GM23338 (cell line): ENCODE measurements around the gene TMEM33. TPM values are rescaled to one million over a fixed set of nuclear protein-coding genes. Genes with fewer than 3 reads are reported as not detected.

Experiments
- ATAC-seq: fragments of 200-7000 bp; cut with Tn5 transposase; 3 replicates; pipeline ENCODE4 v1.9.1; 2020
- DNase-seq: peaks from one replicate; pipeline ENCODE4 v3.0.0-alpha.2; 2015; ENCODE audit warnings: low spot score
- H2AFZ ChIP-seq: fragments of 200-600 bp; sonication (generic); 2 replicates; pipeline ENCODE4 v1.8.0; 2016; ENCODE audit warnings: antibody characterized with exemption, mild to moderate bottlenecking, moderate library complexity
- H3F3A ChIP-seq: fragments of 200-600 bp; sonication (generic); replicated peaks from 2 replicates; pipeline ENCODE4 v1.8.0; 2017; ENCODE audit warnings: antibody characterized with exemption, mixed run types, low read depth
- H3K27ac ChIP-seq: fragments of 200-600 bp; sonication (generic); 2 replicates; pipeline ENCODE4 v1.6.1; 2016; ENCODE audit warnings: low read depth
- H3K27me3 ChIP-seq: fragments of 200-600 bp; sonication (generic); 2 replicates; pipeline ENCODE4 v1.8.0; 2016; ENCODE audit warnings: mild to moderate bottlenecking, mixed run types, moderate library complexity; ENCODE audit not compliant: insufficient read depth
- H3K36me3 ChIP-seq: fragments of 200-600 bp; sonication (generic); 2 replicates; pipeline ENCODE4 v1.8.0; 2016; ENCODE audit warnings: mild to moderate bottlenecking; ENCODE audit not compliant: insufficient read depth
- H3K4me1 ChIP-seq: fragments of 200-600 bp; sonication (generic); 2 replicates; pipeline ENCODE4 v1.8.0; 2016; ENCODE audit warnings: mild to moderate bottlenecking, moderate library complexity; ENCODE audit not compliant: insufficient read depth
- H3K4me2 ChIP-seq: fragments of 200-600 bp; sonication (generic); 2 replicates; pipeline ENCODE4 v1.7.1; 2017; ENCODE audit warnings: mixed run types
- H3K4me3 ChIP-seq: fragments of 200-600 bp; sonication (generic); 2 replicates; pipeline ENCODE4 v1.6.1; 2016; ENCODE audit warnings: mixed run types
- H3K79me2 ChIP-seq: fragments of 200-600 bp; sonication (generic); replicated peaks from 2 replicates; pipeline ENCODE4 v1.8.0; 2017; ENCODE audit warnings: mild to moderate bottlenecking; ENCODE audit not compliant: insufficient read depth
- H3K9me2 ChIP-seq: fragments of 200-600 bp; sonication (generic); 2 replicates; pipeline ENCODE4 v1.8.0; 2017; ENCODE audit not compliant: insufficient read depth
- H4K20me1 ChIP-seq: fragments of 200-600 bp; sonication (generic); replicated peaks from 2 replicates; pipeline ENCODE4 v1.8.0; 2017; ENCODE audit warnings: mild to moderate bottlenecking; ENCODE audit not compliant: insufficient read depth
- H3K27ac Mint-ChIP-seq: 2 replicates; pipeline ENCODE4 v1.8.0; 2020; ENCODE audit warnings: inconsistent platforms, mild to moderate bottlenecking, moderate library complexity, mixed read lengths
- H3K27me3 Mint-ChIP-seq: 3 replicates; pipeline ENCODE4 v1.8.0; 2022; ENCODE audit warnings: low read depth, mild to moderate bottlenecking, moderate library complexity, mixed read lengths, inconsistent platforms; ENCODE audit not compliant: insufficient read depth, poor library complexity
- H3K36me3 Mint-ChIP-seq: 3 replicates; pipeline ENCODE4 v1.8.0; 2021; ENCODE audit warnings: low read depth, mild to moderate bottlenecking, inconsistent platforms, moderate library complexity, mixed read lengths
- H3K4me1 Mint-ChIP-seq: 3 replicates; pipeline ENCODE4 v1.8.0; 2020; ENCODE audit warnings: mild to moderate bottlenecking, inconsistent platforms, mixed read lengths
- H3K4me3 Mint-ChIP-seq: 3 replicates; pipeline ENCODE4 v1.8.0; 2021; ENCODE audit warnings: moderate library complexity, mild to moderate bottlenecking, inconsistent platforms, mixed read lengths
- H3K9me3 Mint-ChIP-seq: 3 replicates; pipeline ENCODE4 v1.8.0; 2020; ENCODE audit warnings: moderate library complexity, mild to moderate bottlenecking, inconsistent platforms, mixed read lengths
- EZH2 ChIP-seq: fragments of 200-600 bp; sonication (generic); IDR thresholded peaks from one replicate; pipeline ENCODE4 v1.8.0; 2017; ENCODE audit warnings: antibody characterized with exemption, mild to moderate bottlenecking, low read depth; ENCODE audit not compliant: unreplicated experiment
- EZH2phosphoT487 ChIP-seq: fragments of 200-600 bp; sonication (generic); IDR thresholded peaks from one replicate; pipeline ENCODE4 v1.8.1; 2018; ENCODE audit warnings: antibody characterized with exemption; ENCODE audit not compliant: unreplicated experiment
- JUNB ChIP-seq: IDR thresholded peaks from one replicate; pipeline ENCODE4 v1.6.1; 2016; ENCODE audit warnings: antibody characterized with exemption; ENCODE audit not compliant: unreplicated experiment
- NANOG ChIP-seq: IDR thresholded peaks from 2 replicates; pipeline ENCODE4 v1.6.1; 2016; ENCODE audit warnings: antibody characterized with exemption, borderline replicate concordance
- POLR2AphosphoS5 ChIP-seq: IDR thresholded peaks from 2 replicates; pipeline ENCODE4 v1.6.1; 2016; ENCODE audit warnings: antibody characterized with exemption, low read depth
- STAT1 ChIP-seq: IDR thresholded peaks from one replicate; pipeline ENCODE4 v1.6.1; 2016; ENCODE audit warnings: antibody characterized with exemption; ENCODE audit not compliant: unreplicated experiment
- ZNF114 ChIP-seq: fragments of 250-450 bp; sonication (Bioruptor Pico); IDR thresholded peaks from 2 replicates; pipeline ENCODE4 v1.5.0; 2020; ENCODE audit warnings: mild to moderate bottlenecking, moderate library complexity
- ZNF331 ChIP-seq: fragments of 250-450 bp; sonication (Bioruptor Pico); IDR thresholded peaks from 2 replicates; pipeline ENCODE4 v1.5.0; 2020; ENCODE audit warnings: low read depth, mild to moderate bottlenecking, moderate library complexity
- ZNF462 ChIP-seq: fragments of 250-450 bp; sonication (Bioruptor Pico); IDR thresholded peaks from 2 replicates; pipeline ENCODE4 v1.5.0; 2020; ENCODE audit warnings: mild to moderate bottlenecking, moderate library complexity
- polyA plus RNA-seq: library from polyadenylated mRNA; unstranded; fragments of >200 nt; fragmentation: Nextera tagmentation; extraction: Ambion mirVana; gene quantifications from 2 replicates; pipeline ENCODE4 v1.2.1, GENCODE V29; 2016
- total RNA-seq: library from RNA; depleted of rRNA; stranded (reverse); fragments of >200 nt; shearing (Covaris generic); gene quantifications from 2 replicates; pipeline ENCODE4 v1.2.3, GENCODE V29; 2014
- TF ChIP-seq, protein P1 (sequence below): IDR thresholded peaks from one replicate; pipeline ENCODE4 v1.6.1; 2018; ENCODE audit warnings: antibody characterized with exemption; ENCODE audit not compliant: unreplicated experiment
- TF ChIP-seq, protein P2 (sequence below): IDR thresholded peaks from 2 replicates; pipeline ENCODE4 v1.6.1; 2016; ENCODE audit warnings: antibody characterized with exemption
- TF ChIP-seq, protein P3 (sequence below), 2 experiments: fragments of 200-600 bp in 1 of 2; sonication (generic) in 1 of 2; conservative IDR thresholded peaks; 2 replicates each; pipeline versions ENCODE4 v1.5.1 to v1.6.1; 2016 to 2017; ENCODE audit warnings: antibody characterized with exemption in 2 of 2, low read depth in 2 of 2, mild to moderate bottlenecking in 2 of 2, moderate library complexity in 1 of 2

TMEM33 gene
- total and polyA plus RNA-seq, 2 experiments from 2014 or later = 46.2 to 117 TPM

DNA sequence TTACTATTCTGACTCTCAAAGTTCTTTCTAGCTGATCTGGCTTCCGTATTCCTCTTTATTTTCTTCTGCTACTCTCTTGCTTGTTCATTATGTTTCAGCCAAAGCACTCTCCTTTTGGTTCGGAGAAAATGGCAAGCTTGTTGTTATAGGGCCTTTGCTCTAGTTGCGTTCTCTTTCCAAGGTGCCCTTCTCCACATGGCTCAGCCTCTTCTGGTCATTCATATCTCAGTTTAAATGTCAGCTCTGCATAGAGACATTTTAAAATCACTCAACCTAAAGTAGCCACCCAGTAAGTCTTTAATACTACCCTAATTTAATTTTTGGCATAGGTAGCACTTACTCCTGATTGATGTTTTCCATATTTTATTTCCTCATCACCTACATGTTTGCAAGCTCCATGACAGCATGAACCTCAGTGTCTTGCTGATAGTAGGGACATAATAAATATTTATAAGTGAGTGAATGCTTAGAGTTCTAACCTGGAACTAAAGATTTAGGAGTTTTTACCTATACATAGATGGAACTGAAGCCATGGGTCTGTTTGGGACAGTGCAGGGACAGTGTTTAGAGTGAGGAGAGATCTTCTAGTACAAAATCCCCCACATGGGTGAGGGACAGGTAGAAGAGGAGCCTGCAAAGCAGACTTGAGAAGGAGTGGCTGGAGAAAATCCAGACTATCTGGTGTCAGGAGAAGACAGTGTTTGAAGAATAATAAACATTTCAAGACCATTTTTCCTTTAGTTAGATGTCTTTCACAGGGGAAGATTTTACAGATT, 73.0 kb downstream of the TMEM33 start:
- Mint-ChIP-seq H3K36me3 (peaks cover 10% of the 10 kb centered on the region; the same call in 2 of the 3 replicates), H3K4me3 (no peak overlapping the region), H3K4me1 (no peaks in the 10 kb centered on the region), H3K27me3 (peaks cover 1% of the 10 kb centered on the region), H3K27ac (no peak overlapping the region), H3K9me3 (no peaks in the 10 kb centered on the region)
- no peak overlapping the region for H3K27ac ChIP-seq
- ATAC-seq (no peak), DNase-seq (no peak)
- TF ChIP-seq, protein P1, sequence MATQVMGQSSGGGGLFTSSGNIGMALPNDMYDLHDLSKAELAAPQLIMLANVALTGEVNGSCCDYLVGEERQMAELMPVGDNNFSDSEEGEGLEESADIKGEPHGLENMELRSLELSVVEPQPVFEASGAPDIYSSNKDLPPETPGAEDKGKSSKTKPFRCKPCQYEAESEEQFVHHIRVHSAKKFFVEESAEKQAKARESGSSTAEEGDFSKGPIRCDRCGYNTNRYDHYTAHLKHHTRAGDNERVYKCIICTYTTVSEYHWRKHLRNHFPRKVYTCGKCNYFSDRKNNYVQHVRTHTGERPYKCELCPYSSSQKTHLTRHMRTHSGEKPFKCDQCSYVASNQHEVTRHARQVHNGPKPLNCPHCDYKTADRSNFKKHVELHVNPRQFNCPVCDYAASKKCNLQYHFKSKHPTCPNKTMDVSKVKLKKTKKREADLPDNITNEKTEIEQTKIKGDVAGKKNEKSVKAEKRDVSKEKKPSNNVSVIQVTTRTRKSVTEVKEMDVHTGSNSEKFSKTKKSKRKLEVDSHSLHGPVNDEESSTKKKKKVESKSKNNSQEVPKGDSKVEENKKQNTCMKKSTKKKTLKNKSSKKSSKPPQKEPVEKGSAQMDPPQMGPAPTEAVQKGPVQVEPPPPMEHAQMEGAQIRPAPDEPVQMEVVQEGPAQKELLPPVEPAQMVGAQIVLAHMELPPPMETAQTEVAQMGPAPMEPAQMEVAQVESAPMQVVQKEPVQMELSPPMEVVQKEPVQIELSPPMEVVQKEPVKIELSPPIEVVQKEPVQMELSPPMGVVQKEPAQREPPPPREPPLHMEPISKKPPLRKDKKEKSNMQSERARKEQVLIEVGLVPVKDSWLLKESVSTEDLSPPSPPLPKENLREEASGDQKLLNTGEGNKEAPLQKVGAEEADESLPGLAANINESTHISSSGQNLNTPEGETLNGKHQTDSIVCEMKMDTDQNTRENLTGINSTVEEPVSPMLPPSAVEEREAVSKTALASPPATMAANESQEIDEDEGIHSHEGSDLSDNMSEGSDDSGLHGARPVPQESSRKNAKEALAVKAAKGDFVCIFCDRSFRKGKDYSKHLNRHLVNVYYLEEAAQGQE = no peak
- TF ChIP-seq JUNB (no peak), POLR2AphosphoS5 (no peak), ZNF331 (CRISPR knock-in tag) (no peak), NANOG (no peak), EZH2phosphoT487 (no peak), ZNF114 (no peak), EZH2 (no peak), ZNF462 (CRISPR knock-in tag) (no peak), STAT1 (no peak)
- TF ChIP-seq, protein P2, sequence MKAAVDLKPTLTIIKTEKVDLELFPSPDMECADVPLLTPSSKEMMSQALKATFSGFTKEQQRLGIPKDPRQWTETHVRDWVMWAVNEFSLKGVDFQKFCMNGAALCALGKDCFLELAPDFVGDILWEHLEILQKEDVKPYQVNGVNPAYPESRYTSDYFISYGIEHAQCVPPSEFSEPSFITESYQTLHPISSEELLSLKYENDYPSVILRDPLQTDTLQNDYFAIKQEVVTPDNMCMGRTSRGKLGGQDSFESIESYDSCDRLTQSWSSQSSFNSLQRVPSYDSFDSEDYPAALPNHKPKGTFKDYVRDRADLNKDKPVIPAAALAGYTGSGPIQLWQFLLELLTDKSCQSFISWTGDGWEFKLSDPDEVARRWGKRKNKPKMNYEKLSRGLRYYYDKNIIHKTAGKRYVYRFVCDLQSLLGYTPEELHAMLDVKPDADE = no peak
- TF ChIP-seq, protein P3, sequence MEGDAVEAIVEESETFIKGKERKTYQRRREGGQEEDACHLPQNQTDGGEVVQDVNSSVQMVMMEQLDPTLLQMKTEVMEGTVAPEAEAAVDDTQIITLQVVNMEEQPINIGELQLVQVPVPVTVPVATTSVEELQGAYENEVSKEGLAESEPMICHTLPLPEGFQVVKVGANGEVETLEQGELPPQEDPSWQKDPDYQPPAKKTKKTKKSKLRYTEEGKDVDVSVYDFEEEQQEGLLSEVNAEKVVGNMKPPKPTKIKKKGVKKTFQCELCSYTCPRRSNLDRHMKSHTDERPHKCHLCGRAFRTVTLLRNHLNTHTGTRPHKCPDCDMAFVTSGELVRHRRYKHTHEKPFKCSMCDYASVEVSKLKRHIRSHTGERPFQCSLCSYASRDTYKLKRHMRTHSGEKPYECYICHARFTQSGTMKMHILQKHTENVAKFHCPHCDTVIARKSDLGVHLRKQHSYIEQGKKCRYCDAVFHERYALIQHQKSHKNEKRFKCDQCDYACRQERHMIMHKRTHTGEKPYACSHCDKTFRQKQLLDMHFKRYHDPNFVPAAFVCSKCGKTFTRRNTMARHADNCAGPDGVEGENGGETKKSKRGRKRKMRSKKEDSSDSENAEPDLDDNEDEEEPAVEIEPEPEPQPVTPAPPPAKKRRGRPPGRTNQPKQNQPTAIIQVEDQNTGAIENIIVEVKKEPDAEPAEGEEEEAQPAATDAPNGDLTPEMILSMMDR (conservative IDR thresholded peaks at IDR 0.05; ENCODE audit: low read depth in 2 of 2) = no peak
- no peak overlapping the region for H2AFZ ChIP-seq
- no peak overlapping the region for H3K4me3 ChIP-seq
- H3K4me2 ChIP-seq = no peak overlapping the region
- H3F3A ChIP-seq = no peaks in the 10 kb centered on the region
- H3K4me1 ChIP-seq = no peaks in the 10 kb centered on the region
- H3K79me2 ChIP-seq = peaks cover 71% of the 10 kb centered on the region
- H4K20me1 ChIP-seq = peaks cover 6% of the 10 kb centered on the region
- H3K9me2 ChIP-seq = no peaks in the 10 kb centered on the region
- H3K36me3 ChIP-seq = no peaks in the 10 kb centered on the region
- H3K27me3 ChIP-seq = no peaks in the 10 kb centered on the region
